NOMO-1 (cell line): ENCODE results near the gene CAMTA1.

Experiments
- DNase-seq, 2 experiments: peaks; one replicate each; lab custom pipeline; 2025; ENCODE audit not compliant: unreplicated experiment in 2 of 2; lab: John Stamatoyannopoulos, UW

Gene CAMTA1

GRCh38 chr1:7263021-7263960 lies 478.0 kb downstream of the CAMTA1 start:
- no peak for DNase-seq

- no peak for DNase-seq
These were observed 478.8 kb downstream of the CAMTA1 start for GRCh38 chr1:7264101-7264500.

GRCh38 chr1:7265771-7266371 lies 480.6 kb downstream of the CAMTA1 start:
- no peak for DNase-seq

- no peak for DNase-seq
These were observed 481.3 kb downstream of the CAMTA1 start for GRCh38 chr1:7266561-7266960.

GRCh38 chr1:7267493-7267892 lies 482.2 kb downstream of the CAMTA1 start:
- no peak for DNase-seq

GRCh38 chr1:7268983-7269382 lies 483.7 kb downstream of the CAMTA1 start:
- DNase-seq, result no peak

- DNase-seq, result no peak
These were observed 484.3 kb downstream of the CAMTA1 start for GRCh38 chr1:7269525-7269924.

GRCh38 chr1:7274256-7274655 lies 489.0 kb downstream of the CAMTA1 start:
- no peak for DNase-seq

GRCh38 chr1:7278045-7278444 lies 492.8 kb downstream of the CAMTA1 start:
- DNase-seq, result no peak

GRCh38 chr1:7278827-7279765 lies 493.8 kb downstream of the CAMTA1 start:
- no peak for DNase-seq

GRCh38 chr1:7279769-7280168 lies 494.5 kb downstream of the CAMTA1 start:
- no peak for DNase-seq

- no peak for DNase-seq
These were observed 495.2 kb downstream of the CAMTA1 start for GRCh38 chr1:7280347-7280960.

- no peak for DNase-seq
These were observed 496.6 kb downstream of the CAMTA1 start for GRCh38 chr1:7281821-7282220.

- no peak for DNase-seq
These were observed 499.7 kb downstream of the CAMTA1 start for GRCh38 chr1:7284839-7285435.

GRCh38 chr1:7285856-7286454 lies 500.7 kb downstream of the CAMTA1 start:
- DNase-seq, result no peak

GRCh38 chr1:7287013-7287412 lies 501.8 kb downstream of the CAMTA1 start:
- no peak for DNase-seq

- DNase-seq, result no peak
These were observed 503.7 kb downstream of the CAMTA1 start for GRCh38 chr1:7288992-7289391.

- no peak for DNase-seq
These were observed 504.4 kb downstream of the CAMTA1 start for GRCh38 chr1:7289694-7290093.

GRCh38 chr1:7290971-7291970 lies 506.0 kb downstream of the CAMTA1 start:
- DNase-seq, result no peak
